ENCODE results near the gene UBN1. TPM values are rescaled to one million over a fixed set of nuclear protein-coding genes. Genes with fewer than 3 reads are reported as not detected.
A peak's percentile ranks its signal among the peaks of the same experiment; 100 is the strongest.

Gene UBN1
- total RNA-seq, 2 experiments from 2014 or later, result 39.6 to 43.4 TPM

GRCh38 chr16:4803898-4804762 is 43.2 kb upstream of the UBN1 start:
- Mint-ChIP-seq H3K9me3 (no peaks in the 10 kb centered on the region), H3K4me3 (peak overlapping the region; percentile 53), H3K4me1 (peaks cover 12% of the 10 kb centered on the region), H3K27ac (no peak overlapping the region), H3K27me3 (no peaks in the 10 kb centered on the region), H3K36me3 (peaks cover 19% of the 10 kb centered on the region)
- ATAC-seq (ENCODE audit: low read depth), result no peak
- POLR2A ChIA-PET, result interaction anchor here (1.6 to 2.9 kb wide), 2 partner anchors 35 kb away, joined by 3 to 16 read pairs; no protein-coding TSS in a partner anchor
- no peak for DNase-seq

GRCh38 chr16:4805231-4805630 is 42.0 kb upstream of the UBN1 start:
- H3K4me1 Mint-ChIP-seq, result peaks cover 12% of the 10 kb centered on the region
- no peak overlapping the region for H3K4me3 Mint-ChIP-seq
- H3K36me3 Mint-ChIP-seq, result peaks cover 19% of the 10 kb centered on the region
- POLR2A ChIA-PET, result interaction anchor here (1.6 kb wide), 1 partner anchor 36 kb away, joined by 3 read pairs; no protein-coding TSS in a partner anchor
- H3K9me3 Mint-ChIP-seq, result no peaks in the 10 kb centered on the region
- no peaks in the 10 kb centered on the region for H3K27me3 Mint-ChIP-seq
- no peak for ATAC-seq (ENCODE audit: low read depth)
- DNase-seq, result no peak
- H3K27ac Mint-ChIP-seq, result no peak overlapping the region

GRCh38 chr16:4806280-4806679 is 41.0 kb upstream of the UBN1 start:
- peaks cover 7% of the 10 kb centered on the region for H3K4me1 Mint-ChIP-seq
- no peak overlapping the region for H3K4me3 Mint-ChIP-seq
- no peak for DNase-seq
- no peaks in the 10 kb centered on the region for H3K9me3 Mint-ChIP-seq
- no peak overlapping the region for H3K27ac Mint-ChIP-seq
- peaks cover 19% of the 10 kb centered on the region for H3K36me3 Mint-ChIP-seq
- ATAC-seq (ENCODE audit: low read depth), result no peak
- POLR2A ChIA-PET, result no interaction called here
- no peaks in the 10 kb centered on the region for H3K27me3 Mint-ChIP-seq

- Mint-ChIP-seq H3K36me3 (peaks cover 26% of the 10 kb centered on the region), H3K4me3 (no peak overlapping the region), H3K27ac (no peak overlapping the region), H3K27me3 (no peaks in the 10 kb centered on the region), H3K9me3 (no peaks in the 10 kb centered on the region), H3K4me1 (peaks cover 2% of the 10 kb centered on the region)
- POLR2A ChIA-PET, result no interaction called here
- DNase-seq (no peak), ATAC-seq (ENCODE audit: low read depth) (no peak)
Observed at GRCh38 chr16:4811242-4811641, 36.0 kb upstream of the UBN1 start.

GRCh38 chr16:4811773-4812172 is 35.5 kb upstream of the UBN1 start:
- Mint-ChIP-seq H3K27ac (no peak overlapping the region), H3K36me3 (peaks cover 24% of the 10 kb centered on the region), H3K4me3 (no peak overlapping the region), H3K27me3 (no peaks in the 10 kb centered on the region), H3K4me1 (peaks cover 2% of the 10 kb centered on the region), H3K9me3 (no peaks in the 10 kb centered on the region)
- DNase-seq (no peak), ATAC-seq (ENCODE audit: low read depth) (no peak)
- POLR2A ChIA-PET, result no interaction called here

- H3K4me3 Mint-ChIP-seq, result no peak overlapping the region
- H3K27me3 Mint-ChIP-seq, result no peaks in the 10 kb centered on the region
- H3K27ac Mint-ChIP-seq, result no peak overlapping the region
- ATAC-seq (ENCODE audit: low read depth) (no peak), DNase-seq (no peak)
- H3K36me3 Mint-ChIP-seq, result peaks cover 21% of the 10 kb centered on the region
- H3K4me1 Mint-ChIP-seq, result peaks cover 2% of the 10 kb centered on the region
- POLR2A ChIA-PET, result no interaction called here
- no peaks in the 10 kb centered on the region for H3K9me3 Mint-ChIP-seq
Observed at GRCh38 chr16:4813251-4814003, 33.9 kb upstream of the UBN1 start.

- ATAC-seq (ENCODE audit: low read depth), result no peak
- Mint-ChIP-seq H3K4me1 (peaks cover 2% of the 10 kb centered on the region), H3K4me3 (no peak overlapping the region), H3K36me3 (peaks cover 23% of the 10 kb centered on the region), H3K27ac (no peak overlapping the region), H3K27me3 (no peaks in the 10 kb centered on the region), H3K9me3 (no peaks in the 10 kb centered on the region)
- POLR2A ChIA-PET, result no interaction called here
- no peak for DNase-seq
Observed at GRCh38 chr16:4814046-4814445, 33.2 kb upstream of the UBN1 start.

- DNase-seq, result no peak
- no peak for ATAC-seq (ENCODE audit: low read depth)
- peaks cover 23% of the 10 kb centered on the region for H3K36me3 Mint-ChIP-seq
- no peak overlapping the region for H3K4me3 Mint-ChIP-seq
- no peak overlapping the region for H3K27ac Mint-ChIP-seq
- H3K4me1 Mint-ChIP-seq, result peaks cover 2% of the 10 kb centered on the region
- no peaks in the 10 kb centered on the region for H3K9me3 Mint-ChIP-seq
- no peaks in the 10 kb centered on the region for H3K27me3 Mint-ChIP-seq
- POLR2A ChIA-PET, result no interaction called here
Observed at GRCh38 chr16:4814542-4815173, 32.6 kb upstream of the UBN1 start.

- peaks cover 16% of the 10 kb centered on the region for H3K36me3 Mint-ChIP-seq
- H3K4me1 Mint-ChIP-seq, result no peaks in the 10 kb centered on the region
- ATAC-seq (ENCODE audit: low read depth) (no peak), DNase-seq (no peak)
- no peak overlapping the region for H3K27ac Mint-ChIP-seq
- no peaks in the 10 kb centered on the region for H3K27me3 Mint-ChIP-seq
- POLR2A ChIA-PET, result no interaction called here
- H3K9me3 Mint-ChIP-seq, result no peaks in the 10 kb centered on the region
- H3K4me3 Mint-ChIP-seq, result no peak overlapping the region
Observed at GRCh38 chr16:4820652-4821051, 26.6 kb upstream of the UBN1 start.

GRCh38 chr16:4825196-4825595 is 22.1 kb upstream of the UBN1 start:
- ATAC-seq (ENCODE audit: low read depth), result no peak
- Mint-ChIP-seq H3K27ac (no peak overlapping the region), H3K4me1 (no peaks in the 10 kb centered on the region), H3K36me3 (peaks cover 6% of the 10 kb centered on the region), H3K27me3 (no peaks in the 10 kb centered on the region), H3K4me3 (no peak overlapping the region), H3K9me3 (no peaks in the 10 kb centered on the region)
- DNase-seq, result no peak
- POLR2A ChIA-PET, result interaction anchor here (0.6 to 1.0 kb wide), 2 partner anchors 32 to 199 kb away, joined by 3 to 4 read pairs; no protein-coding TSS in a partner anchor

GRCh38 chr16:4826526-4826925 is 20.8 kb upstream of the UBN1 start:
- DNase-seq (no peak), ATAC-seq (ENCODE audit: low read depth) (no peak)
- no peaks in the 10 kb centered on the region for H3K4me1 Mint-ChIP-seq
- H3K36me3 Mint-ChIP-seq, result peaks cover 17% of the 10 kb centered on the region
- no peaks in the 10 kb centered on the region for H3K27me3 Mint-ChIP-seq
- no peaks in the 10 kb centered on the region for H3K9me3 Mint-ChIP-seq
- POLR2A ChIA-PET, result interaction anchor here (0.5 kb wide), 1 partner anchor 1271 kb away, joined by 3 read pairs; no protein-coding TSS in a partner anchor
- H3K27ac Mint-ChIP-seq, result no peak overlapping the region
- H3K4me3 Mint-ChIP-seq, result no peak overlapping the region

- H3K4me1 Mint-ChIP-seq, result no peaks in the 10 kb centered on the region
- no peak overlapping the region for H3K4me3 Mint-ChIP-seq
- POLR2A ChIA-PET, result interaction anchor here (0.5 kb wide), 1 partner anchor 1271 kb away, joined by 3 read pairs; no protein-coding TSS in a partner anchor
- no peaks in the 10 kb centered on the region for H3K9me3 Mint-ChIP-seq
- H3K27ac Mint-ChIP-seq, result no peak overlapping the region
- H3K36me3 Mint-ChIP-seq, result peaks cover 16% of the 10 kb centered on the region
- DNase-seq (no peak), ATAC-seq (ENCODE audit: low read depth) (no peak)
- no peaks in the 10 kb centered on the region for H3K27me3 Mint-ChIP-seq
Observed at GRCh38 chr16:4826980-4827379, 20.3 kb upstream of the UBN1 start.

GRCh38 chr16:4828567-4829321 is 18.5 kb upstream of the UBN1 start:
- Mint-ChIP-seq H3K36me3 (peaks cover 19% of the 10 kb centered on the region), H3K27me3 (no peaks in the 10 kb centered on the region), H3K9me3 (no peaks in the 10 kb centered on the region), H3K4me1 (peaks cover 2% of the 10 kb centered on the region), H3K4me3 (no peak overlapping the region), H3K27ac (no peak overlapping the region)
- DNase-seq, result no peak
- POLR2A ChIA-PET, result interaction anchor here (1.3 kb wide), 1 partner anchor 18 kb away, joined by 3 read pairs; no protein-coding TSS in a partner anchor
- no peak for ATAC-seq (ENCODE audit: low read depth)

All from activated naive CD8-positive, alpha-beta T cell treated with anti-CD3 and anti-CD28 coated beads, Interleukin-2, amount 10 ng/mL, durations not matched to agents 7 days and 5 days (primary cell).